ENCODE measurements around the gene METTL24. TPM values are rescaled to one million over a fixed set of nuclear protein-coding genes. Genes with fewer than 3 reads are reported as not detected.
"Not testable (repeated sequence)": the region's sequence is repeated elsewhere in the genome, so short reads cannot be mapped to it uniquely, and the experiment has no call there.

Gene METTL24
- total RNA-seq, 1 experiment from 2014 or later = not detected

GRCh38 chr6:110315869-110316398 lies 42.2 kb downstream of the METTL24 start:
- BruUV-seq (replicated peaks) = no TSS peak
- Mint-ChIP-seq H3K27ac (ENCODE audit: low read depth, unreplicated experiment) (no peak overlapping the region), H3K4me1 (ENCODE audit: insufficient read depth, unreplicated experiment) (no peaks in the 10 kb centered on the region), H3K36me3 (ENCODE audit: insufficient read depth, unreplicated experiment) (no peaks in the 10 kb centered on the region), H3K4me3 (ENCODE audit: unreplicated experiment) (no peak overlapping the region), H3K27me3 (ENCODE audit: insufficient read depth, unreplicated experiment) (peaks cover 48% of the 10 kb centered on the region), H3K9me3 (ENCODE audit: unreplicated experiment) (no peaks in the 10 kb centered on the region)
- ChIA-PET POLR2A (no interaction called here), CTCF (interaction anchor here (1.6 kb wide), 1 partner anchor 217 kb away, joined by 5 read pairs; no protein-coding TSS in a partner anchor)
- intact Hi-C loops (cut with micrococcal nuclease) = no loop called here
- TF ChIP-seq, protein P1, sequence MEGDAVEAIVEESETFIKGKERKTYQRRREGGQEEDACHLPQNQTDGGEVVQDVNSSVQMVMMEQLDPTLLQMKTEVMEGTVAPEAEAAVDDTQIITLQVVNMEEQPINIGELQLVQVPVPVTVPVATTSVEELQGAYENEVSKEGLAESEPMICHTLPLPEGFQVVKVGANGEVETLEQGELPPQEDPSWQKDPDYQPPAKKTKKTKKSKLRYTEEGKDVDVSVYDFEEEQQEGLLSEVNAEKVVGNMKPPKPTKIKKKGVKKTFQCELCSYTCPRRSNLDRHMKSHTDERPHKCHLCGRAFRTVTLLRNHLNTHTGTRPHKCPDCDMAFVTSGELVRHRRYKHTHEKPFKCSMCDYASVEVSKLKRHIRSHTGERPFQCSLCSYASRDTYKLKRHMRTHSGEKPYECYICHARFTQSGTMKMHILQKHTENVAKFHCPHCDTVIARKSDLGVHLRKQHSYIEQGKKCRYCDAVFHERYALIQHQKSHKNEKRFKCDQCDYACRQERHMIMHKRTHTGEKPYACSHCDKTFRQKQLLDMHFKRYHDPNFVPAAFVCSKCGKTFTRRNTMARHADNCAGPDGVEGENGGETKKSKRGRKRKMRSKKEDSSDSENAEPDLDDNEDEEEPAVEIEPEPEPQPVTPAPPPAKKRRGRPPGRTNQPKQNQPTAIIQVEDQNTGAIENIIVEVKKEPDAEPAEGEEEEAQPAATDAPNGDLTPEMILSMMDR (IDR thresholded peaks at IDR 0.05; ENCODE audit: unreplicated experiment) = no peak
- DNase-seq (ENCODE audit: unreplicated experiment) = no peak

- DNase-seq (ENCODE audit: unreplicated experiment) = no peak
- POLR2A ChIA-PET = no interaction called here
- TF ChIP-seq, protein P1 (IDR thresholded peaks at IDR 0.05; ENCODE audit: unreplicated experiment) = no peak
- intact Hi-C loops (cut with micrococcal nuclease) = no loop called here
- Mint-ChIP-seq H3K27ac (ENCODE audit: low read depth, unreplicated experiment) (no peak overlapping the region), H3K4me3 (ENCODE audit: unreplicated experiment) (no peak overlapping the region), H3K9me3 (ENCODE audit: unreplicated experiment) (no peaks in the 10 kb centered on the region), H3K27me3 (ENCODE audit: insufficient read depth, unreplicated experiment) (peaks cover 54% of the 10 kb centered on the region), H3K4me1 (ENCODE audit: insufficient read depth, unreplicated experiment) (no peaks in the 10 kb centered on the region), H3K36me3 (ENCODE audit: insufficient read depth, unreplicated experiment) (no peaks in the 10 kb centered on the region)
- CTCF ChIA-PET = interaction anchor here (1.6 kb wide), 1 partner anchor 217 kb away, joined by 5 read pairs; no protein-coding TSS in a partner anchor
- BruUV-seq (replicated peaks) = no TSS peak
Observed at GRCh38 chr6:110315207-110315868, 42.8 kb downstream of the METTL24 start.

- intact Hi-C loops (cut with micrococcal nuclease) = no loop called here
- H3K27me3 Mint-ChIP-seq (ENCODE audit: insufficient read depth, unreplicated experiment) = peaks cover 58% of the 10 kb centered on the region
- ChIA-PET POLR2A (no interaction called here), CTCF (no interaction called here)
- H3K4me3 Mint-ChIP-seq (ENCODE audit: unreplicated experiment) = no peak overlapping the region
- BruUV-seq (replicated peaks) = no TSS peak
- H3K36me3 Mint-ChIP-seq (ENCODE audit: insufficient read depth, unreplicated experiment) = no peaks in the 10 kb centered on the region
- no peak for DNase-seq (ENCODE audit: unreplicated experiment)
- H3K27ac Mint-ChIP-seq (ENCODE audit: low read depth, unreplicated experiment) = no peak overlapping the region
- H3K4me1 Mint-ChIP-seq (ENCODE audit: insufficient read depth, unreplicated experiment) = no peaks in the 10 kb centered on the region
- no peaks in the 10 kb centered on the region for H3K9me3 Mint-ChIP-seq (ENCODE audit: unreplicated experiment)
- TF ChIP-seq, protein P1 (IDR thresholded peaks at IDR 0.05; ENCODE audit: unreplicated experiment) = no peak
Observed at GRCh38 chr6:110310861-110311446, 47.2 kb downstream of the METTL24 start.

DNA sequence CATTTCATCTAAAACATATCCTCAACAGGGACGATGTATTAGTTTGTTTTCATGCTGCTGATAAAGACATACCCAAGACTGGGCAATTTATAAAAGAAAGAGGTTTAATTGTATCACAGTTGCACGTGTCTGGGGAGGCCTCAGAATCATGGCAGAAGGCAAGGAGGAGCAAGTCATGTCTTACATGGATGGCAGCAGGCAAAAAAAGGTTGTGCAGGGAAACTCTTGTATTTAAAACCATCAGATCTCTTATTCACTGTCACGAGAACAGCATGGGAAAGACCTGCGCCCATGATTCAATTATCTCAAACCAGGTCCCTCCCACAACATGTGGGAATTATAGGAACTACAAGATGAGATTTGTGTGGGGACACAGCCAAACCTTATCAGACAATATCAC lies 48.7 kb downstream of the METTL24 start:
- intact Hi-C loops (cut with micrococcal nuclease); H3K36me3 Mint-ChIP-seq (ENCODE audit: insufficient read depth, unreplicated experiment); H3K27ac Mint-ChIP-seq (ENCODE audit: low read depth, unreplicated experiment); BruUV-seq (replicated peaks); H3K4me3 Mint-ChIP-seq (ENCODE audit: unreplicated experiment); DNase-seq (ENCODE audit: unreplicated experiment); CTCF ChIA-PET; POLR2A ChIA-PET; H3K9me3 Mint-ChIP-seq (ENCODE audit: unreplicated experiment); H3K4me1 Mint-ChIP-seq (ENCODE audit: insufficient read depth, unreplicated experiment): not testable (repeated sequence)
- H3K27me3 Mint-ChIP-seq (ENCODE audit: insufficient read depth, unreplicated experiment) = peaks cover 57% of the 10 kb centered on the region
